PC-9 (cell line): Measurements from ENCODE around the gene MAGI1.

ENCODE experiments used
- CTCF ChIP-seq: fragments of 200-600 bp; sonication (generic); conservative IDR thresholded peaks from 2 replicates; pipeline ENCODE4 v1.6.1; 2017; ENCODE audit warnings: mixed run types, antibody characterized with exemption, mild to moderate bottlenecking, moderate library complexity
- EZH2 ChIP-seq: fragments of 200-600 bp; sonication (generic); IDR thresholded peaks from 2 replicates; pipeline ENCODE4 v1.8.0; 2017; ENCODE audit warnings: antibody characterized with exemption, low read depth

- TF ChIP-seq EZH2, result no peak
- TF ChIP-seq CTCF, result no peak
These were observed 28.4 kb downstream of the MAGI1 start for GRCh38 chr3:66010348-66010738.
